Measurements from ENCODE around the gene GALNT7. TPM values are rescaled to one million over a fixed set of nuclear protein-coding genes. Genes with fewer than 3 reads are reported as not detected.

The GALNT7 gene
- total and polyA plus RNA-seq, 7 donors: 0.69 to 3.2 (median 1.6) TPM

GRCh38 chr4:173135241-173135847, 33.3 kb upstream of the GALNT7 start:
- TF ChIP-seq CTCF (IDR thresholded peaks at IDR 0.05): no peak
- Histone ChIP-seq H3K27ac (no peak overlapping the region), H3K36me3 (ENCODE audit: insufficient read depth in 1 of 2, low read depth in 1 of 2) (no peaks in the 10 kb centered on the region), H3K9me3 (no peaks in the 10 kb centered on the region), H3K27me3 (ENCODE audit: insufficient read depth in 3 of 3, low read length in 2 of 3) (no peaks in the 10 kb centered on the region), H3K4me3 (no peak overlapping the region), H3K4me1 (no peaks in the 10 kb centered on the region)
- intact Hi-C loops (cut with DNase I): no loop called here
- 86 to 89% (median 88%) methylated on average over 3 of the region's 3 CpGs for WGBS, 3 donors
- no peak for ATAC-seq
- DNase-seq: no peak

DNA sequence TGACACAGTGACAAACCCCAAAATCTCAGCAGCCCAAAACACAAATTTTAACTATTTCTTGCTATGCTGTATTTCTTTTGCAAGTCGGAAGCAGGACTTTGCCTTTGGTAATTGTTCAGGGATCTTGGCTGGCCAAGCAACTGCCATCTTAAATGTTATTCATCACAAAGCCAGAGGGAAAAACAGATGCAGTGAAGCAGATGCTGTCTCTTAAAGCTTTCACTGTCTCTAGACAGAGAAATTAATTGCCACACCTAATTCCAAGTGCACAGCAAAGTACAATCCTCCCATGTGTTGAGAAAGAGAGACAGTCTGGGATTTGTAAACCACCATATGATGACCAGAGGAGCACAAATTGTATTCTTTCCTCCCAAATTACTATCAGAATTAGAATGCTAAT, 30.0 kb upstream of the GALNT7 start:
- H3K9me3 ChIP-seq: no peaks in the 10 kb centered on the region
- TF ChIP-seq CTCF (IDR thresholded peaks at IDR 0.05): no peak
- no peaks in the 10 kb centered on the region for H3K36me3 ChIP-seq (ENCODE audit: insufficient read depth in 1 of 2, low read depth in 1 of 2)
- H3K4me3 ChIP-seq: no peak overlapping the region
- no peak for DNase-seq
- H3K27ac ChIP-seq: no peak overlapping the region
- intact Hi-C loops (cut with DNase I): no loop called here
- H3K4me1 ChIP-seq: no peaks in the 10 kb centered on the region
- 25 to 46% (median 32%) methylated on average over 1 of the region's 1 CpG for WGBS, 3 donors
- H3K27me3 ChIP-seq (ENCODE audit: insufficient read depth in 3 of 3, low read length in 2 of 3): no peaks in the 10 kb centered on the region
- ATAC-seq: no peak

- no peak overlapping the region for H3K4me3 ChIP-seq
- TF ChIP-seq CTCF (IDR thresholded peaks at IDR 0.05): no peak
- H3K36me3 ChIP-seq (ENCODE audit: insufficient read depth in 1 of 2, low read depth in 1 of 2): no peaks in the 10 kb centered on the region
- DNase-seq: no peak
- H3K27me3 ChIP-seq (ENCODE audit: insufficient read depth in 3 of 3, low read length in 2 of 3): no peaks in the 10 kb centered on the region
- no peak overlapping the region for H3K27ac ChIP-seq
- intact Hi-C loops (cut with DNase I): no loop called here
- no peaks in the 10 kb centered on the region for H3K4me1 ChIP-seq
- no peaks in the 10 kb centered on the region for H3K9me3 ChIP-seq
- 30 to 39% (median 37%) methylated on average over 2 of the region's 2 CpGs for WGBS, 3 donors
- ATAC-seq: no peak
Observed at GRCh38 chr4:173139561-173139960, 29.1 kb upstream of the GALNT7 start.

- 40 to 51% (median 42%) methylated on average over 3 of the region's 3 CpGs for WGBS, 3 donors
- H3K27ac ChIP-seq: no peak overlapping the region
- no peaks in the 10 kb centered on the region for H3K27me3 ChIP-seq (ENCODE audit: insufficient read depth in 3 of 3, low read length in 2 of 3)
- H3K4me3 ChIP-seq: no peak overlapping the region
- no peaks in the 10 kb centered on the region for H3K4me1 ChIP-seq
- no peak for ATAC-seq
- H3K9me3 ChIP-seq: no peaks in the 10 kb centered on the region
- no peaks in the 10 kb centered on the region for H3K36me3 ChIP-seq (ENCODE audit: insufficient read depth in 1 of 2, low read depth in 1 of 2)
- intact Hi-C loops (cut with DNase I): no loop called here
- DNase-seq: no peak
- TF ChIP-seq CTCF (IDR thresholded peaks at IDR 0.05): no peak
Observed at GRCh38 chr4:173145131-173145530, 23.5 kb upstream of the GALNT7 start.

DNA sequence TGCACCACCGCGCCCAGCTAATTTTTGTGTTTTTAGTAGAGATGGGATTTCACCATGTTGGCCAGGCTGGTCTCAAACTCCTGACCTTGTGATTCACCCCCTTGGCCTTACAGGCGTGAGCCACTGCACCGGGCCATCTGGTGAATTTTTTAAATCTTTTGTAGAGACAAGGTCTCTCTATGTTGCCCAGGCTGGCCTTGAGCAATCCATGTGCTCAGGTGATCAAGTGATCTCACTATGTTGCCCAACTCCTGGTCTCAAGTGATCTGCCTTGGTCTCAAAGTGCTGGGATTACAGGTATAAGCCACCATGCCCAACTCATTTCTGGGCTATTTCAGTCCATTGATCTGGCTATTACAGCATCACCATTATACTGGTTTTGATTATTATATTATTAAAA, 22.2 kb upstream of the GALNT7 start:
- no peaks in the 10 kb centered on the region for H3K4me1 ChIP-seq
- 94 to 98% (median 94%) methylated on average over 4 of the region's 4 CpGs for WGBS, 3 donors
- TF ChIP-seq CTCF (IDR thresholded peaks at IDR 0.05): no peak
- H3K27me3 ChIP-seq (ENCODE audit: insufficient read depth in 3 of 3, low read length in 2 of 3): no peaks in the 10 kb centered on the region
- no peak for ATAC-seq
- H3K4me3 ChIP-seq: no peak overlapping the region
- no peak for DNase-seq
- H3K36me3 ChIP-seq (ENCODE audit: insufficient read depth in 1 of 2, low read depth in 1 of 2): no peaks in the 10 kb centered on the region
- H3K27ac ChIP-seq: no peak overlapping the region
- intact Hi-C loops (cut with DNase I): no loop called here
- H3K9me3 ChIP-seq: no peaks in the 10 kb centered on the region

Measured in psoas muscle (tissue), 8 donors.